ENCODE results near the gene RCC1. TPM values are rescaled to one million over a fixed set of nuclear protein-coding genes. Genes with fewer than 3 reads are reported as not detected.
"Not testable (repeated sequence)": the region's sequence is repeated elsewhere in the genome, so short reads cannot be mapped to it uniquely, and the experiment has no call there.

RCC1 gene
- total RNA-seq, 1 experiment from 2014 or later = 96.5 TPM

- Histone ChIP-seq H2AFZ (ENCODE audit: low read length) (no peak overlapping the region), H3K9me3 (ENCODE audit: low read length) (no peaks in the 10 kb centered on the region), H3K4me3 (ENCODE audit: low read length) (peak overlapping the region; percentile 14; the same call in 1 of the 2 replicates), H3K36me3 (ENCODE audit: low read depth, low read length) (peaks cover 7% of the 10 kb centered on the region), H3K9ac (ENCODE audit: low read length) (no peak overlapping the region), H3K27ac (ENCODE audit: low read length) (no peak overlapping the region), H3F3A (ENCODE audit: low read length, unreplicated experiment) (peaks cover 13% of the 10 kb centered on the region), H3K9me2 (replicated peaks; ENCODE audit: low read length) (no peaks in the 10 kb centered on the region), H3K79me2 (ENCODE audit: low read length) (peaks cover 74% of the 10 kb centered on the region), H3K4me2 (ENCODE audit: low read length) (peak overlapping the region; percentile 96), H4K20me1 (ENCODE audit: low read length) (peaks cover 13% of the 10 kb centered on the region; the same call in 1 of the 2 replicates), H3K27me3 (ENCODE audit: low read length) (no peaks in the 10 kb centered on the region), H3K4me1 (ENCODE audit: insufficient read depth, low read length) (peaks cover 37% of the 10 kb centered on the region)
- POLR2A ChIA-PET (ENCODE audit: unreplicated experiment) = no interaction called here
- CTCF ChIA-PET = interaction anchor here (0.7 kb wide), 1 partner anchor 29 kb away, joined by 7 read pairs; no protein-coding TSS in a partner anchor
- no TSS peak for BruUV-seq (replicated peaks)
- TF ChIP-seq CTCF (conservative IDR thresholded peaks at IDR 0.05; ENCODE audit: low read depth, low read length) (no peak), EZH2 (IDR thresholded peaks at IDR 0.05; ENCODE audit: low read length, unreplicated experiment) (no peak), EZH2phosphoT487 (IDR thresholded peaks at IDR 0.05; ENCODE audit: borderline replicate concordance, low read length) (no peak)
- DNase-seq (no peak), ATAC-seq (no peak)
- intact Hi-C loops (cut with micrococcal nuclease) = loop anchor here (5.0 kb wide), 1 partner anchor 62 kb away; no protein-coding TSS in a partner anchor
Measured at GRCh38 chr1:28519946-28520725, 14.3 kb downstream of the RCC1 start.

- H3K4me3 ChIP-seq (ENCODE audit: low read length); H3K4me2 ChIP-seq (ENCODE audit: low read length); DNase-seq; H3K27ac ChIP-seq (ENCODE audit: low read length); intact Hi-C loops (cut with micrococcal nuclease); H3K9me2 ChIP-seq (replicated peaks; ENCODE audit: low read length); H3K27me3 ChIP-seq (ENCODE audit: low read length); POLR2A ChIA-PET (ENCODE audit: unreplicated experiment); H3K36me3 ChIP-seq (ENCODE audit: low read depth, low read length); BruUV-seq (replicated peaks); H3K9me3 ChIP-seq (ENCODE audit: low read length); ATAC-seq; CTCF ChIA-PET; H3K9ac ChIP-seq (ENCODE audit: low read length); H2AFZ ChIP-seq (ENCODE audit: low read length): not testable (repeated sequence)
- Histone ChIP-seq H3K79me2 (ENCODE audit: low read length) (peaks cover 81% of the 10 kb centered on the region), H3F3A (ENCODE audit: low read length, unreplicated experiment) (peaks cover 13% of the 10 kb centered on the region), H4K20me1 (ENCODE audit: low read length) (peaks cover 13% of the 10 kb centered on the region; the same call in 1 of the 2 replicates), H3K4me1 (ENCODE audit: insufficient read depth, low read length) (peaks cover 43% of the 10 kb centered on the region)
Measured at GRCh38 chr1:28520796-28521195, 15.0 kb downstream of the RCC1 start.

GRCh38 chr1:28521502-28522164, 15.8 kb downstream of the RCC1 start:
- CTCF ChIA-PET = no interaction called here

GRCh38 chr1:28522537-28522936, 16.7 kb downstream of the RCC1 start:
- H3K9ac ChIP-seq (ENCODE audit: low read length); H3F3A ChIP-seq (ENCODE audit: low read length, unreplicated experiment); H3K9me2 ChIP-seq (replicated peaks; ENCODE audit: low read length); CTCF ChIA-PET; H3K36me3 ChIP-seq (ENCODE audit: low read depth, low read length); H3K27ac ChIP-seq (ENCODE audit: low read length); DNase-seq; H3K4me3 ChIP-seq (ENCODE audit: low read length); H3K9me3 ChIP-seq (ENCODE audit: low read length); BruUV-seq (replicated peaks); POLR2A ChIA-PET (ENCODE audit: unreplicated experiment); H2AFZ ChIP-seq (ENCODE audit: low read length); H4K20me1 ChIP-seq (ENCODE audit: low read length); H3K27me3 ChIP-seq (ENCODE audit: low read length); intact Hi-C loops (cut with micrococcal nuclease); H3K4me2 ChIP-seq (ENCODE audit: low read length); ATAC-seq: not testable (repeated sequence)
- H3K4me1 ChIP-seq (ENCODE audit: insufficient read depth, low read length) = peaks cover 51% of the 10 kb centered on the region
- H3K79me2 ChIP-seq (ENCODE audit: low read length) = peaks cover 94% of the 10 kb centered on the region

More at GRCh38 chr1:28521502-28522164, 15.8 kb downstream of the RCC1 start:
- Histone ChIP-seq H3K27me3 (ENCODE audit: low read length) (no peaks in the 10 kb centered on the region), H3K4me1 (ENCODE audit: insufficient read depth, low read length) (peaks cover 52% of the 10 kb centered on the region), H3K4me3 (ENCODE audit: low read length) (no peak overlapping the region), H3K9me3 (ENCODE audit: low read length) (no peaks in the 10 kb centered on the region), H3K27ac (ENCODE audit: low read length) (no peak overlapping the region), H3F3A (ENCODE audit: low read length, unreplicated experiment) (peaks cover 10% of the 10 kb centered on the region), H3K9ac (ENCODE audit: low read length) (no peak overlapping the region), H3K9me2 (replicated peaks; ENCODE audit: low read length) (no peaks in the 10 kb centered on the region), H3K4me2 (ENCODE audit: low read length) (no peak overlapping the region), H3K36me3 (ENCODE audit: low read depth, low read length) (peaks cover 7% of the 10 kb centered on the region), H2AFZ (ENCODE audit: low read length) (no peak overlapping the region), H4K20me1 (ENCODE audit: low read length) (peaks cover 13% of the 10 kb centered on the region; the same call in 1 of the 2 replicates), H3K79me2 (ENCODE audit: low read length) (peaks cover 88% of the 10 kb centered on the region)
- BruUV-seq (replicated peaks) = no TSS peak
- POLR2A ChIA-PET (ENCODE audit: unreplicated experiment) = no interaction called here
- intact Hi-C loops (cut with micrococcal nuclease) = no loop called here
- ATAC-seq = no peak
- DNase-seq = peak; percentile 4
- TF ChIP-seq EZH2phosphoT487 (IDR thresholded peaks at IDR 0.05; ENCODE audit: borderline replicate concordance, low read length) (no peak), CTCF (conservative IDR thresholded peaks at IDR 0.05; ENCODE audit: low read depth, low read length) (no peak), EZH2 (IDR thresholded peaks at IDR 0.05; ENCODE audit: low read length, unreplicated experiment) (no peak)
